ENCODE measurements around the gene MAP7D2. TPM values are rescaled to one million over a fixed set of nuclear protein-coding genes. Genes with fewer than 3 reads are reported as not detected.

The MAP7D2 gene
- total RNA-seq, 1 experiment from 2014 or later: 0.15 TPM

DNA sequence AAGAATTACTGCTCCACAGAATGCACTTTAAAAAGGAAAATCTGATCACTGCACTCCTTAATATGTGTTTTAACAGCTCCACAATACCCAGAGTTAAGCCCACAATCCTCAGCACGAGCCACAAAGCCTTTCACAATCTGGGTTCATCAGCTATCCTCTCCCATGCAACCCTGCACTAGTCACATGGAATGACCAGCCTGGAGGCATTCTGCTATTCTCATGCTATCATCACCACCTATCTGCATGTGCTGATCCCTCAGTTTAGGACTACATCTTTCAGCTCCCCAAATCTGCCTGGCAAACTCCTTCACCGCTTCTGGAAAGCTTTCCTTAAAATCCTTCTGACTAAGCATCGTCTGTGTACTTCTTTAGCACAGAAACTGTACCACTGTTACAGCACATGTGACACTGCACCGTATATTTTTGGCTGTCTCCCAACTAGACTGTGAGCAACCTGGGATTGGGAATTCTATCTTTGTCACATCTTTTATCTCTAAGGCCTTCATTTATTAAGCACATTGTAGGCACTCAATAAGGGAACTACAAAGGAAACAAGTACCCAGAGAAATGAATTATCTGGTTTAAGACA, 43.2 kb upstream of the MAP7D2 start:
- ChIA-PET RAD21 (ENCODE audit: low non-redundant PET in 1 of 2, low total read pairs in 2 of 2, uncharacterized antibody in 2 of 2, unreplicated experiment in 2 of 2) (no interaction called here), POLR2A (no interaction called here), CTCF (no interaction called here)
- H3K9ac ChIP-seq (ENCODE audit: low read length): no peak overlapping the region
- H3K4me1 ChIP-seq (ENCODE audit: control insufficient read depth in 1 of 2, insufficient read depth in 2 of 2, low read length in 2 of 2): no peaks in the 10 kb centered on the region
- H3K9me2 ChIP-seq (ENCODE audit: insufficient read depth): no peaks in the 10 kb centered on the region
- ATAC-seq (no peak), DNase-seq (ENCODE audit: low read depth, low spot score) (no peak)
- H3K4me2 ChIP-seq (ENCODE audit: low read length): no peak overlapping the region
- H3K27me3 ChIP-seq (ENCODE audit: insufficient read depth, low read length): no peaks in the 10 kb centered on the region
- no TSS peak for BruUV-seq (replicated peaks)
- H4K20me1 ChIP-seq (ENCODE audit: insufficient read depth): no peaks in the 10 kb centered on the region
- H3K36me3 ChIP-seq (ENCODE audit: control insufficient read depth in 1 of 2, insufficient read depth in 2 of 2, low read length in 2 of 2): peaks cover 0 to 3% of the 10 kb centered on the region in 2 experiments; a peak in 1 of 4 replicates
- intact Hi-C loops (cut with micrococcal nuclease): no loop called here
- no peaks in the 10 kb centered on the region for H3K79me2 ChIP-seq (ENCODE audit: insufficient read depth, low read length)
- TF ChIP-seq CEBPB (IDR thresholded peaks at IDR 0.05; ENCODE audit: low read depth) (no peak), TCF7L2 (IDR thresholded peaks at IDR 0.05; ENCODE audit: borderline replicate concordance, extremely low read depth, insufficient read depth, insufficient read length) (no peak), EZH2phosphoT487 (IDR thresholded peaks at IDR 0.05; ENCODE audit: borderline replicate concordance) (no peak), SRF (IDR thresholded peaks at IDR 0.05; ENCODE audit: low read depth) (no peak), POLR2A (IDR thresholded peaks at IDR 0.05; ENCODE audit: borderline replicate concordance, extremely low read depth, insufficient read depth, insufficient read length) (no peak), CBX3 (IDR thresholded peaks at IDR 0.05; ENCODE audit: low read depth) (no peak), YY1 (IDR thresholded peaks at IDR 0.05; ENCODE audit: extremely low read depth, insufficient replicate concordance, low read depth, low read length) (no peak), POLR2AphosphoS5 (IDR thresholded peaks at IDR 0.05; ENCODE audit: low read depth, low read length) (no peak), ZNF274 (IDR thresholded peaks at IDR 0.05; ENCODE audit: low read depth, low read length) (no peak), EZH2 (IDR thresholded peaks at IDR 0.05) (no peak), ZFX (IDR thresholded peaks at IDR 0.05) (no peak), FOSL1 (IDR thresholded peaks at IDR 0.05; ENCODE audit: low read depth) (no peak), SIN3A (IDR thresholded peaks at IDR 0.05; ENCODE audit: low read depth) (no peak), SP1 (IDR thresholded peaks at IDR 0.05; ENCODE audit: low read depth) (no peak), JUND (IDR thresholded peaks at IDR 0.05) (no peak), ELF1 (IDR thresholded peaks at IDR 0.05; ENCODE audit: borderline replicate concordance, low read depth) (no peak)
- TF ChIP-seq, protein P1, sequence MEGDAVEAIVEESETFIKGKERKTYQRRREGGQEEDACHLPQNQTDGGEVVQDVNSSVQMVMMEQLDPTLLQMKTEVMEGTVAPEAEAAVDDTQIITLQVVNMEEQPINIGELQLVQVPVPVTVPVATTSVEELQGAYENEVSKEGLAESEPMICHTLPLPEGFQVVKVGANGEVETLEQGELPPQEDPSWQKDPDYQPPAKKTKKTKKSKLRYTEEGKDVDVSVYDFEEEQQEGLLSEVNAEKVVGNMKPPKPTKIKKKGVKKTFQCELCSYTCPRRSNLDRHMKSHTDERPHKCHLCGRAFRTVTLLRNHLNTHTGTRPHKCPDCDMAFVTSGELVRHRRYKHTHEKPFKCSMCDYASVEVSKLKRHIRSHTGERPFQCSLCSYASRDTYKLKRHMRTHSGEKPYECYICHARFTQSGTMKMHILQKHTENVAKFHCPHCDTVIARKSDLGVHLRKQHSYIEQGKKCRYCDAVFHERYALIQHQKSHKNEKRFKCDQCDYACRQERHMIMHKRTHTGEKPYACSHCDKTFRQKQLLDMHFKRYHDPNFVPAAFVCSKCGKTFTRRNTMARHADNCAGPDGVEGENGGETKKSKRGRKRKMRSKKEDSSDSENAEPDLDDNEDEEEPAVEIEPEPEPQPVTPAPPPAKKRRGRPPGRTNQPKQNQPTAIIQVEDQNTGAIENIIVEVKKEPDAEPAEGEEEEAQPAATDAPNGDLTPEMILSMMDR (IDR thresholded peaks at IDR 0.05 in 2 of 3, conservative IDR thresholded peaks at IDR 0.05 in 1 of 3; ENCODE audit: borderline replicate concordance in 1 of 3, insufficient read depth in 1 of 3, low read depth in 2 of 3, low read length in 2 of 3): no peak
- TF ChIP-seq, protein P2, sequence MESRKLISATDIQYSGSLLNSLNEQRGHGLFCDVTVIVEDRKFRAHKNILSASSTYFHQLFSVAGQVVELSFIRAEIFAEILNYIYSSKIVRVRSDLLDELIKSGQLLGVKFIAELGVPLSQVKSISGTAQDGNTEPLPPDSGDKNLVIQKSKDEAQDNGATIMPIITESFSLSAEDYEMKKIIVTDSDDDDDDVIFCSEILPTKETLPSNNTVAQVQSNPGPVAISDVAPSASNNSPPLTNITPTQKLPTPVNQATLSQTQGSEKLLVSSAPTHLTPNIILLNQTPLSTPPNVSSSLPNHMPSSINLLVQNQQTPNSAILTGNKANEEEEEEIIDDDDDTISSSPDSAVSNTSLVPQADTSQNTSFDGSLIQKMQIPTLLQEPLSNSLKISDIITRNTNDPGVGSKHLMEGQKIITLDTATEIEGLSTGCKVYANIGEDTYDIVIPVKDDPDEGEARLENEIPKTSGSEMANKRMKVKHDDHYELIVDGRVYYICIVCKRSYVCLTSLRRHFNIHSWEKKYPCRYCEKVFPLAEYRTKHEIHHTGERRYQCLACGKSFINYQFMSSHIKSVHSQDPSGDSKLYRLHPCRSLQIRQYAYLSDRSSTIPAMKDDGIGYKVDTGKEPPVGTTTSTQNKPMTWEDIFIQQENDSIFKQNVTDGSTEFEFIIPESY (IDR thresholded peaks at IDR 0.05; ENCODE audit: extremely low read depth, insufficient replicate concordance, low read length): no peak
- TF ChIP-seq, protein P3, sequence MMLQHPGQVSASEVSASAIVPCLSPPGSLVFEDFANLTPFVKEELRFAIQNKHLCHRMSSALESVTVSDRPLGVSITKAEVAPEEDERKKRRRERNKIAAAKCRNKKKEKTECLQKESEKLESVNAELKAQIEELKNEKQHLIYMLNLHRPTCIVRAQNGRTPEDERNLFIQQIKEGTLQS (IDR thresholded peaks at IDR 0.05): no peak
- TF ChIP-seq, protein P4, sequence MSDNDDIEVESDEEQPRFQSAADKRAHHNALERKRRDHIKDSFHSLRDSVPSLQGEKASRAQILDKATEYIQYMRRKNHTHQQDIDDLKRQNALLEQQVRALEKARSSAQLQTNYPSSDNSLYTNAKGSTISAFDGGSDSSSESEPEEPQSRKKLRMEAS (IDR thresholded peaks at IDR 0.05): no peak
- no peak overlapping the region for H3K4me3 ChIP-seq (replicated peaks in 1 of 2; ENCODE audit: low read depth in 1 of 2, low read length in 2 of 2)
- H3K27ac ChIP-seq (ENCODE audit: low read depth, low read length): no peak overlapping the region
- H2AFZ ChIP-seq (ENCODE audit: low read depth, low read length, poor library complexity, severe bottlenecking): no peak overlapping the region
- no peaks in the 10 kb centered on the region for H3K9me3 ChIP-seq (ENCODE audit: control insufficient read depth in 1 of 2, insufficient read depth in 1 of 2, low read depth in 1 of 2, low read length in 2 of 2)

Data from HCT116 (cell line).